IMR-90 (cell line): ENCODE measurements around the gene DNAJC7. TPM values are rescaled to one million over a fixed set of nuclear protein-coding genes. Genes with fewer than 3 reads are reported as not detected.

Experiments used
- ATAC-seq: fragments of 200-7000 bp; cut with Tn5 transposase; 2 replicates; pipeline ENCODE4 v1.9.1; 2020; ENCODE audit warnings: low read depth, mild to moderate bottlenecking, moderate library complexity
- BruUV-seq: library from RNA; stranded (reverse); fragments of 400-500 nt; replicated peaks from 2 replicates; lab custom pipeline; 2021; lab: Mats Ljungman, UMichigan
- CTCF ChIA-PET: fragments of 300-600 bp; formaldehyde crosslinking; extraction: SDS; loops from one replicate; lab custom pipeline; 2021; ENCODE audit warnings: antibody characterized with exemption; lab: Yijun Ruan, JAX
- POLR2A ChIA-PET: fragments of 300-600 bp; sonication (Branson Sonifier 250); formaldehyde crosslinking; loops from one replicate; lab custom pipeline; 2022; ENCODE audit warnings: antibody characterized with exemption; ENCODE audit not compliant: unreplicated experiment; lab: Charles Lee
- DNase-seq: peaks from one replicate; pipeline ENCODE4 v3.0.0; 2013
- H2AFZ ChIP-seq: replicated peaks from 2 replicates; pipeline ENCODE3; 2013; ENCODE audit warnings: low read length, mild to moderate bottlenecking; ENCODE audit not compliant: poor library complexity
- H2AK5ac ChIP-seq: 2 replicates; pipeline ENCODE4 v1.6.1; 2013; ENCODE audit warnings: low read depth, low read length, inconsistent platforms
- H2AK9ac ChIP-seq: replicated peaks from 2 replicates; pipeline ENCODE3; 2013; ENCODE audit warnings: mild to moderate bottlenecking, low read depth, low read length, moderate library complexity; ENCODE audit not compliant: poor library complexity
- H2BK120ac ChIP-seq: 2 replicates; pipeline ENCODE4 v1.6.1; 2013; ENCODE audit warnings: low read depth, low read length, inconsistent platforms
- H2BK15ac ChIP-seq: 3 replicates; pipeline ENCODE4 v1.6.1; 2013; ENCODE audit warnings: low read depth, low read length, inconsistent platforms
- H2BK20ac ChIP-seq: 2 replicates; pipeline ENCODE4 v1.6.1; 2013; ENCODE audit warnings: low read depth, mild to moderate bottlenecking, inconsistent platforms, low read length, moderate library complexity
- H2BK5ac ChIP-seq: 2 replicates; pipeline ENCODE4 v1.6.1; 2013; ENCODE audit warnings: mild to moderate bottlenecking, low read depth, low read length, inconsistent platforms; ENCODE audit not compliant: poor library complexity, severe bottlenecking
- H3K14ac ChIP-seq: replicated peaks from 2 replicates; pipeline ENCODE4 v1.6.1; 2013; ENCODE audit warnings: low read depth, low read length, inconsistent platforms
- H3K18ac ChIP-seq: 2 replicates; pipeline ENCODE4 v1.6.1; 2013; ENCODE audit warnings: low read depth, low read length, control low read depth
- H3K23ac ChIP-seq: 2 replicates; pipeline ENCODE4 v1.6.1; 2013; ENCODE audit warnings: low read depth, low read length, inconsistent platforms
- H3K27ac ChIP-seq: 2 replicates; pipeline ENCODE4 v1.5.1; 2013; ENCODE audit warnings: mild to moderate bottlenecking, control low read depth, low read length; ENCODE audit not compliant: insufficient read depth
- H3K27me3 ChIP-seq: 2 replicates; pipeline ENCODE4 v1.6.1; 2013; ENCODE audit warnings: low read length; ENCODE audit not compliant: control insufficient read depth, insufficient read depth
- H3K36me3 ChIP-seq: 2 replicates; pipeline ENCODE4 v1.6.1; 2013; ENCODE audit warnings: low read length, mixed read lengths; ENCODE audit not compliant: control insufficient read depth, insufficient read depth
- H3K4ac ChIP-seq: 2 replicates; pipeline ENCODE4 v1.6.1; 2013; ENCODE audit warnings: low read depth, low read length, inconsistent platforms
- H3K4me1 ChIP-seq: 2 replicates; pipeline ENCODE4 v1.6.1; 2013; ENCODE audit warnings: low read length, mixed read lengths; ENCODE audit not compliant: control insufficient read depth, insufficient read depth
- H3K4me2 ChIP-seq: 2 replicates; pipeline ENCODE4 v1.6.1; 2013; ENCODE audit warnings: low read depth, mild to moderate bottlenecking, control low read depth, low read length, moderate library complexity
- H3K4me3 ChIP-seq: 2 replicates; pipeline ENCODE4 v1.5.1; 2013; ENCODE audit warnings: low read depth, mild to moderate bottlenecking, control low read depth, low read length, moderate library complexity; ENCODE audit not compliant: insufficient read depth
- H3K56ac ChIP-seq: 2 replicates; pipeline ENCODE4 v1.6.1; 2013; ENCODE audit warnings: low read length, inconsistent platforms; ENCODE audit not compliant: insufficient read depth; ENCODE audit errors: extremely low read depth
- H3K79me1 ChIP-seq, 2 experiments: 2 replicates each; pipeline ENCODE4 v1.6.1; 2013; ENCODE audit warnings: low read length in 2 of 2, inconsistent platforms in 1 of 2, low read depth in 1 of 2
- H3K9ac ChIP-seq: 2 replicates; pipeline ENCODE4 v1.6.1; 2013; ENCODE audit warnings: low read depth, low read length, control low read depth
- H3K9me1 ChIP-seq: 2 replicates; pipeline ENCODE4 v1.6.1; 2013; ENCODE audit warnings: low read length, inconsistent platforms; ENCODE audit not compliant: insufficient read depth
- H3K9me3 ChIP-seq: 2 replicates; pipeline ENCODE4 v1.6.1; 2013; ENCODE audit warnings: low read length; ENCODE audit not compliant: control insufficient read depth, insufficient read depth
- H4K20me1 ChIP-seq: 2 replicates; pipeline ENCODE4 v1.6.1; 2013; ENCODE audit warnings: low read length, inconsistent platforms; ENCODE audit not compliant: insufficient read depth
- H4K5ac ChIP-seq: 2 replicates; pipeline ENCODE4 v1.6.1; 2013; ENCODE audit warnings: mild to moderate bottlenecking, low read depth, low read length, control low read depth
- H4K8ac ChIP-seq, 2 experiments: 2 replicates each; pipeline ENCODE4 v1.6.1; 2013; ENCODE audit warnings: low read depth in 2 of 2, low read length in 2 of 2, control low read depth in 1 of 2, inconsistent platforms in 1 of 2
- H4K91ac ChIP-seq: 2 replicates; pipeline ENCODE4 v1.6.1; 2013; ENCODE audit warnings: low read depth, low read length, inconsistent platforms; ENCODE audit not compliant: insufficient read depth
- BHLHE40 ChIP-seq: fragments of 150-350 bp; IDR thresholded peaks from 2 replicates; pipeline ENCODE4 v1.6.1; 2016; ENCODE audit warnings: mild to moderate bottlenecking, low read depth, low read length
- CEBPB ChIP-seq: IDR thresholded peaks from 2 replicates; pipeline ENCODE4 v1.6.1; 2012; ENCODE audit warnings: low read depth, low read length, improper control_type of control experiment
- CHD1 ChIP-seq: IDR thresholded peaks from 2 replicates; pipeline ENCODE4 v1.6.1; 2012; ENCODE audit warnings: low read depth, low read length, improper control_type of control experiment
- FOS ChIP-seq: fragments of 150-350 bp; IDR thresholded peaks from 2 replicates; pipeline ENCODE4 v1.6.1; 2016; ENCODE audit warnings: low read depth, low read length
- MAFK ChIP-seq: IDR thresholded peaks from 2 replicates; pipeline ENCODE4 v1.6.1; 2012; ENCODE audit warnings: low read depth, low read length, improper control_type of control experiment
- MAZ ChIP-seq: IDR thresholded peaks from 2 replicates; pipeline ENCODE4 v1.6.1; 2012; ENCODE audit warnings: low read depth, mild to moderate bottlenecking, low read length, improper control_type of control experiment, moderate library complexity, borderline replicate concordance
- MXI1 ChIP-seq: IDR thresholded peaks from 2 replicates; pipeline ENCODE4 v1.6.1; 2012; ENCODE audit warnings: low read depth, mild to moderate bottlenecking, low read length, moderate library complexity, borderline replicate concordance
- NFE2L2 ChIP-seq: fragments of 150-350 bp; IDR thresholded peaks from 2 replicates; pipeline ENCODE4 v1.6.1; 2016; ENCODE audit warnings: low read depth, mild to moderate bottlenecking, low read length
- POLR2A ChIP-seq: IDR thresholded peaks from 2 replicates; pipeline ENCODE4 v1.6.1; 2012; ENCODE audit warnings: mild to moderate bottlenecking, low read depth, low read length
- RAD21 ChIP-seq: IDR thresholded peaks from 2 replicates; pipeline ENCODE4 v1.6.1; 2012; ENCODE audit warnings: low read length, improper control_type of control experiment
- RCOR1 ChIP-seq: IDR thresholded peaks from 2 replicates; pipeline ENCODE4 v1.6.1; 2012; ENCODE audit warnings: mild to moderate bottlenecking, low read length, improper control_type of control experiment; ENCODE audit not compliant: insufficient replicate concordance
- RFX5 ChIP-seq: IDR thresholded peaks from 2 replicates; pipeline ENCODE4 v1.8.0; 2012; ENCODE audit warnings: low read depth, mild to moderate bottlenecking, low read length, moderate library complexity
- SMC3 ChIP-seq: fragments of 150-350 bp; IDR thresholded peaks from 2 replicates; pipeline ENCODE4 v1.6.1; 2016; ENCODE audit warnings: low read depth, mild to moderate bottlenecking, antibody characterized with exemption, low read length, moderate library complexity
- WGBS, 2 experiments: methylation state at CpG; one replicate each; pipeline versions ENCODE4 v1.1.5 to v1.1.7; 2013; ENCODE audit warnings: missing lambda C conversion rate in 2 of 2; ENCODE audit not compliant: insufficient read length in 1 of 2; ENCODE audit errors: extremely low coverage in 2 of 2; 5-methylcytosine and 5-hydroxymethylcytosine counted together
- dilution Hi-C: fragments of 300-500 bp; cut with HindIII; formaldehyde crosslinking; loops from one replicate; pipeline ENCODE4 v1.14.3; 2018; ENCODE audit warnings: low sequenced_read_pairs; ENCODE audit not compliant: unreplicated experiment
- in situ Hi-C: fragments of 300-500 bp; cut with MboI; formaldehyde crosslinking; loops from 3 replicates; pipeline ENCODE4 v1.14.3; 2019; ENCODE audit warnings: low sequenced_read_pairs, inconsistent platforms, mixed read lengths
- intact Hi-C: fragments of 100-400 bp; cut with micrococcal nuclease; formaldehyde crosslinking; loops from 2 replicates; pipeline ENCODE4 v1.10.0; 2022
- polyA plus RNA-seq, 3 experiments: library from polyadenylated mRNA; depleted of rRNA; stranded (reverse); fragments of >200 nt; gene quantifications; 2 replicates each; pipeline ENCODE4 v1.2.3, GENCODE V29; 2012; ENCODE audit warnings: low replicate concordance in 1 of 3
- total RNA-seq: library from RNA; depleted of rRNA; stranded (reverse); fragments of >200 nt; gene quantifications from 2 replicates; pipeline ENCODE4 v1.2.3, GENCODE V29; 2012
- TF ChIP-seq, protein P1 (sequence below): fragments of 150-350 bp; IDR thresholded peaks from 2 replicates; pipeline ENCODE4 v1.6.1; 2016; ENCODE audit warnings: low read depth, mild to moderate bottlenecking, low read length, moderate library complexity, borderline replicate concordance
- TF ChIP-seq, protein P2 (sequence below): fragments of 150-350 bp; IDR thresholded peaks from 2 replicates; pipeline ENCODE4 v1.6.1; 2017; ENCODE audit warnings: mild to moderate bottlenecking, antibody characterized with exemption, low read length, low read depth
- TF ChIP-seq, protein P3 (sequence below): conservative IDR thresholded peaks from 2 replicates; pipeline ENCODE4 v1.5.1; 2012; ENCODE audit warnings: mild to moderate bottlenecking, low read depth, low read length, improper control_type of control experiment

DNAJC7 gene
- total and polyA plus RNA-seq, 2 of the 4 experiments (the other 2 are of a cell fraction) = 49.3 to 71.7 TPM

DNA sequence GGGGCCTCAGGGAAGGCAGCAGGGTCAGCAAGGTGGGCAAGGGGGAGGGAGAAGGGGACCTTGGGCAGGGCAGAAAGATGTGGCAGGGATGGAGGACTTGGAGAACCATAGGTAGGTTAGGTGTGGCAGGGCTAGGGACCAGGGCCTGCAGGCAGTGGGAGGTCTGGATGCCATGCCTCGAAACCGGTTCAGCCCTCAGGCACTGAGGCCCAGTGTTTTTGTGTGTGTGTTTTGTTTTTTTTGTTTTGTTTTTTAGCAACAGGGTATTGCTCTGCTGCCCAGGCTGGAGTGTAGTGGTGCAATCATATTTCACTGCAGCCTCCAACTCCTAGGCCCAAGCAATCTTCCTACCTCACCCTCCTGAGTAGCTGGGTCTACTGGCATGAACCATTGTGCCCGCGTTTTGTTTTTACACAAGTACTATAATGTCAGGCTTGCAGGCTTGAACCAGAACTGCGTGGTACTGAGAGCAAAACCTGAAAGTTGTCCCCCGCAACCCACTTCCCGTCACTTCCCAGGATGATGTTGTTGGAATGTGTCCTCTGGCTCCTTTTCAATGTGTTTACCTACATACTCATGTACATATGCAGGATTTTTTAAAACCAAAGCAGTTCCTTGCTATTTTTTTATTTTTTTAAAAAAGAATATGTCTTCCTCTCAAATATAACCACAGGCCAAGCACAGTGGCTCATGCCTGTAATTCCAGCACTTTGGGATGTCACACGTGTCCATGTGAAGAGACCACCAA, 74.4 kb downstream of the DNAJC7 start:
- dilution Hi-C loops = no loop called here

More for the DNA sequence above, 74.4 kb downstream of the DNAJC7 start:
- H3K9me1 ChIP-seq = no peaks in the 10 kb centered on the region; the same call in 1 of the 2 replicates
- no peaks in the 10 kb centered on the region for H4K20me1 ChIP-seq
- H3K23ac ChIP-seq = no peak overlapping the region
- TF ChIP-seq, protein P1, sequence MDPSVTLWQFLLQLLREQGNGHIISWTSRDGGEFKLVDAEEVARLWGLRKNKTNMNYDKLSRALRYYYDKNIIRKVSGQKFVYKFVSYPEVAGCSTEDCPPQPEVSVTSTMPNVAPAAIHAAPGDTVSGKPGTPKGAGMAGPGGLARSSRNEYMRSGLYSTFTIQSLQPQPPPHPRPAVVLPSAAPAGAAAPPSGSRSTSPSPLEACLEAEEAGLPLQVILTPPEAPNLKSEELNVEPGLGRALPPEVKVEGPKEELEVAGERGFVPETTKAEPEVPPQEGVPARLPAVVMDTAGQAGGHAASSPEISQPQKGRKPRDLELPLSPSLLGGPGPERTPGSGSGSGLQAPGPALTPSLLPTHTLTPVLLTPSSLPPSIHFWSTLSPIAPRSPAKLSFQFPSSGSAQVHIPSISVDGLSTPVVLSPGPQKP = no peak
- no peak for TF ChIP-seq FOS
- TF ChIP-seq MAFK = no peak
- TF ChIP-seq, protein P2, sequence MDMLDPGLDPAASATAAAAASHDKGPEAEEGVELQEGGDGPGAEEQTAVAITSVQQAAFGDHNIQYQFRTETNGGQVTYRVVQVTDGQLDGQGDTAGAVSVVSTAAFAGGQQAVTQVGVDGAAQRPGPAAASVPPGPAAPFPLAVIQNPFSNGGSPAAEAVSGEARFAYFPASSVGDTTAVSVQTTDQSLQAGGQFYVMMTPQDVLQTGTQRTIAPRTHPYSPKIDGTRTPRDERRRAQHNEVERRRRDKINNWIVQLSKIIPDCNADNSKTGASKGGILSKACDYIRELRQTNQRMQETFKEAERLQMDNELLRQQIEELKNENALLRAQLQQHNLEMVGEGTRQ = no peak
- TF ChIP-seq NFE2L2 = no peak
- TF ChIP-seq, protein P3, sequence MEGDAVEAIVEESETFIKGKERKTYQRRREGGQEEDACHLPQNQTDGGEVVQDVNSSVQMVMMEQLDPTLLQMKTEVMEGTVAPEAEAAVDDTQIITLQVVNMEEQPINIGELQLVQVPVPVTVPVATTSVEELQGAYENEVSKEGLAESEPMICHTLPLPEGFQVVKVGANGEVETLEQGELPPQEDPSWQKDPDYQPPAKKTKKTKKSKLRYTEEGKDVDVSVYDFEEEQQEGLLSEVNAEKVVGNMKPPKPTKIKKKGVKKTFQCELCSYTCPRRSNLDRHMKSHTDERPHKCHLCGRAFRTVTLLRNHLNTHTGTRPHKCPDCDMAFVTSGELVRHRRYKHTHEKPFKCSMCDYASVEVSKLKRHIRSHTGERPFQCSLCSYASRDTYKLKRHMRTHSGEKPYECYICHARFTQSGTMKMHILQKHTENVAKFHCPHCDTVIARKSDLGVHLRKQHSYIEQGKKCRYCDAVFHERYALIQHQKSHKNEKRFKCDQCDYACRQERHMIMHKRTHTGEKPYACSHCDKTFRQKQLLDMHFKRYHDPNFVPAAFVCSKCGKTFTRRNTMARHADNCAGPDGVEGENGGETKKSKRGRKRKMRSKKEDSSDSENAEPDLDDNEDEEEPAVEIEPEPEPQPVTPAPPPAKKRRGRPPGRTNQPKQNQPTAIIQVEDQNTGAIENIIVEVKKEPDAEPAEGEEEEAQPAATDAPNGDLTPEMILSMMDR = no peak
- TF ChIP-seq MXI1 = no peak
- TF ChIP-seq BHLHE40 = no peak
- TF ChIP-seq RCOR1 = no peak
- no peak for TF ChIP-seq RAD21
- TF ChIP-seq RFX5 = no peak
- TF ChIP-seq MAZ = no peak
- no peak for TF ChIP-seq SMC3
- no peak for TF ChIP-seq POLR2A
- TF ChIP-seq CEBPB = no peak
- no peak for TF ChIP-seq CHD1
- H3K14ac ChIP-seq = no peak overlapping the region
- no peaks in the 10 kb centered on the region for H3K9me3 ChIP-seq
- no peak overlapping the region for H3K4me3 ChIP-seq
- H4K8ac ChIP-seq = no peak overlapping the region
- no peak overlapping the region for H3K18ac ChIP-seq
- no peak overlapping the region for H2BK15ac ChIP-seq
- WGBS, 2 experiments = no CpG with 5 or more reads among the region's 8 CpGs
- no peak overlapping the region for H3K9ac ChIP-seq
- no peaks in the 10 kb centered on the region for H3K27me3 ChIP-seq
- intact Hi-C loops (no loop called here), in situ Hi-C loops (no loop called here)
- no peaks in the 10 kb centered on the region for H3K4me1 ChIP-seq
- no peak overlapping the region for H4K91ac ChIP-seq
- no peak overlapping the region for H2BK20ac ChIP-seq
- ATAC-seq (no peak), DNase-seq (no peak)
- no peak overlapping the region for H2AFZ ChIP-seq
- H3K27ac ChIP-seq = no peak overlapping the region
- H2AK5ac ChIP-seq = no peak overlapping the region
- no TSS peak for BruUV-seq
- no peak overlapping the region for H3K4ac ChIP-seq
- no peak overlapping the region for H3K56ac ChIP-seq
- CTCF ChIA-PET = no interaction called here
- no peak overlapping the region for H3K4me2 ChIP-seq
- H4K5ac ChIP-seq = no peak overlapping the region
- no peak overlapping the region for H2BK5ac ChIP-seq
- no peak overlapping the region for H2BK120ac ChIP-seq
- POLR2A ChIA-PET = no interaction called here
- no peak overlapping the region for H2AK9ac ChIP-seq
- H3K36me3 ChIP-seq = no peaks in the 10 kb centered on the region
- H3K79me1 ChIP-seq = no peaks in the 10 kb centered on the region
